ENCODE measurements around the gene NHERF2. TPM values are rescaled to one million over a fixed set of nuclear protein-coding genes. Genes with fewer than 3 reads are reported as not detected.

NHERF2 gene
- total RNA-seq, 6 experiments from 2014 or later: 129 to 284 (median 186) TPM

DNA sequence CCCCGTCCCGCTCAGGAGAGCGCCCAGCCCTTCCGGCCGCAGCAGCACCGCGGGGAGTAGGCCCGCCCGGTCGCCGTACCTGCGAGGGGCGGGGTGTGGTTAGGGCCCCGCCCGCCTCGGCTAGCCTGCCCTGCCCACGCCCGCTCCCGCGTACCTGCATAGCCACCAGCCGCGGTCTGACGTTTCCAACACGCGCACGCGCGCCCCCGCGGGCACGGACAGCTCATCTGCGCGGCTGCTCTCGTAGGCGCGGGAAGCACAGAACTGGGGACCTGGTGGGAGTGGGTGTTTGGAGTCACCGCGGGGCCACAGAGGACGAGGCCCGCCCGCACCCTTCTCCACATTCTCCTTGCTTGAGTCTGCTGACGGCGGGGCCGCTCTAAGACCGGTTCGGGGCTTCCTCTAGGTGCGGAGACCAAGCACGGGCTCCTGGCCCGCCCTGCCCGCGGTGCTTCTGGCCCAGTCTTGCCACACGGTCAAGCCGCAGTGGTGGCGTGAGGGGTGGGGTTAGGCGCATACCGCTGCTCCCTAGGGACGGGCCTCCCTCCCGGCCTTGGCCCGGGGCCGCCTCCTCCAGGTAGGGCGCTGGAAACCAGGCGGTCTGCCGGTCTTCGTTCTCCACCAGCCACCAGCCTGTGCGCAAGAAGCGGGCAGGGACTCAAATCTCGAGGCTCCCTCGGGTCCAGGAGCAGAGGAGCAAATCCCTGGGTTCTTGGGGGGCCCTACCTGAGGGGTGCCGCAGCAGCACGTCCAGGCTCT lies 47.3 kb upstream of the NHERF2 start:
- Histone ChIP-seq H3K36me3 (peaks cover 0 to 31% (median 10%) of the 10 kb centered on the region in 4 donors), H3K4me3 (no peak overlapping the region), H3K27ac (no peak overlapping the region), H3K27me3 (no peaks in the 10 kb centered on the region), H3K9me3 (no peaks in the 10 kb centered on the region), H3K4me1 (peaks cover 0 to 10% (median 3%) of the 10 kb centered on the region in 4 donors)
- TF ChIP-seq, protein P1, sequence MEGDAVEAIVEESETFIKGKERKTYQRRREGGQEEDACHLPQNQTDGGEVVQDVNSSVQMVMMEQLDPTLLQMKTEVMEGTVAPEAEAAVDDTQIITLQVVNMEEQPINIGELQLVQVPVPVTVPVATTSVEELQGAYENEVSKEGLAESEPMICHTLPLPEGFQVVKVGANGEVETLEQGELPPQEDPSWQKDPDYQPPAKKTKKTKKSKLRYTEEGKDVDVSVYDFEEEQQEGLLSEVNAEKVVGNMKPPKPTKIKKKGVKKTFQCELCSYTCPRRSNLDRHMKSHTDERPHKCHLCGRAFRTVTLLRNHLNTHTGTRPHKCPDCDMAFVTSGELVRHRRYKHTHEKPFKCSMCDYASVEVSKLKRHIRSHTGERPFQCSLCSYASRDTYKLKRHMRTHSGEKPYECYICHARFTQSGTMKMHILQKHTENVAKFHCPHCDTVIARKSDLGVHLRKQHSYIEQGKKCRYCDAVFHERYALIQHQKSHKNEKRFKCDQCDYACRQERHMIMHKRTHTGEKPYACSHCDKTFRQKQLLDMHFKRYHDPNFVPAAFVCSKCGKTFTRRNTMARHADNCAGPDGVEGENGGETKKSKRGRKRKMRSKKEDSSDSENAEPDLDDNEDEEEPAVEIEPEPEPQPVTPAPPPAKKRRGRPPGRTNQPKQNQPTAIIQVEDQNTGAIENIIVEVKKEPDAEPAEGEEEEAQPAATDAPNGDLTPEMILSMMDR (IDR thresholded peaks at IDR 0.05): no peak
- no peak for TF ChIP-seq POLR2A (IDR thresholded peaks at IDR 0.05)
- ATAC-seq: no peak
- WGBS (ENCODE audit: insufficient coverage, low coverage, low lambda C conversion rate, missing lambda C conversion rate): 28% methylated on average over 6 of the region's 70 CpGs
- intact Hi-C loops (cut with DNase I): no loop called here
- no peak for DNase-seq

DNA sequence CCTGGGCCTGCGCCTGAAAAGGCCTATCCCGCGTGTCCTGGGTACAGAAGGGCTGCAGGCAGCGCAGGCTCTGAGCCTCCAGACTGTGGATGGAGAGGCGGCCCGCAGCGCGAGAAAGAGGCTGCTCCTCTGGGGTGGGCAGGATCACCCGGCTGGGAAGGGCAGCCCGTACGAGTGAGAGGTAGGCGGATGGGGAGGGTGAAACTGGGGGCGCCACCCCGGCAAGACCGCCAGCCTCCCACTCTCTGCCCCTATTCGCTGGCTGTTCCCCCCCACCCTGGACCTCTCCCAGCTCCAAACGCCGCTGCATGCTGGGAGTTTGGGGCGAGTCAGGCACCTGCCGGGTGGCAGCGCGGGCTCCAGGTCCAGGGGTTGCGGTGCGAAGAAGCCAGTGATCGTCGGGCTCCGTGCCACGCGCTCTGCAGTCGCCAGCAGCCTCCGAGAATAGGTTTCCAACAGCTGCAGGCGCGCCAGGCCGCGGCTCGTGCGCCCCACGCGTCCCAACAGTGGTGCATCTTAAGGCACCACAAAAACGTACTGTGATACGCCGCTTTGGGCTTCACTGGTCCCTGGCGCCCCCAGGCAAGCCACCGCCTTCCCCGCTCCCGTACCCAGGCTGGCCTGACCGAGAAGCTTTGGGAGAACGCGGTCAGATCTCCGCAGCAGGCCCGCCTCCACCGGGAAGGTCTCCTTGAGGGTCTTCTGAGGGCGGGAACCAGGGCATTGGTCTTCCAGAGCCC lies 46.5 kb upstream of the NHERF2 start:
- TF ChIP-seq POLR2A (IDR thresholded peaks at IDR 0.05): no peak
- TF ChIP-seq, protein P1 (IDR thresholded peaks at IDR 0.05): no peak
- Histone ChIP-seq H3K4me3 (no peak overlapping the region), H3K9me3 (no peaks in the 10 kb centered on the region), H3K27me3 (no peaks in the 10 kb centered on the region), H3K27ac (no peak overlapping the region), H3K4me1 (peaks cover 0 to 16% (median 8%) of the 10 kb centered on the region in 4 donors), H3K36me3 (peaks cover 0 to 27% (median 10%) of the 10 kb centered on the region in 4 donors)
- DNase-seq (no peak), ATAC-seq (no peak)
- WGBS (ENCODE audit: insufficient coverage, low coverage, low lambda C conversion rate, missing lambda C conversion rate): 52% methylated on average over 3 of the region's 53 CpGs
- intact Hi-C loops (cut with DNase I): no loop called here

DNA sequence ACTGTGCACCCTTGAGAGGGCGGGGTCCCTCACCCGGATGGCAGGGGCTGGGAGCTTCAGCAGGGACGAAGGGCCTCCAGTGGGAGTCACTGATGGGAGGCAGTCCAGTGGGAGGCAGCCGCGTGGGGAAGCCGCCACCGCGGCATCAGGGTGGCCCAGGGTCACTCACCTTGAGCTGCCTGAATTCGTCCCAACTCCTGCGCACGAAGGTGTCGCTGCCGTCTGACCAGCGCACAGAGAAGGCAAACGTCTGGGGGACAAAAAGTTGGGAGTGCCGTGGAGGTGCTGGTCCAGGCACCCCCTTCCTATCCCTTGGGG lies 46.0 kb upstream of the NHERF2 start:
- no peak for TF ChIP-seq POLR2A (IDR thresholded peaks at IDR 0.05)
- TF ChIP-seq, protein P1 (IDR thresholded peaks at IDR 0.05): no peak
- intact Hi-C loops (cut with DNase I): no loop called here
- 47% methylated on average over 5 of the region's 16 CpGs for WGBS (ENCODE audit: insufficient coverage, low coverage, low lambda C conversion rate, missing lambda C conversion rate)
- H3K27me3 ChIP-seq: no peaks in the 10 kb centered on the region
- H3K9me3 ChIP-seq: no peaks in the 10 kb centered on the region
- H3K27ac ChIP-seq: no peak overlapping the region
- H3K4me1 ChIP-seq: peaks cover 0 to 18% (median 8%) of the 10 kb centered on the region in 4 donors
- peaks cover 0 to 27% (median 7%) of the 10 kb centered on the region in 4 donors for H3K36me3 ChIP-seq
- DNase-seq: no peak
- no peak overlapping the region for H3K4me3 ChIP-seq
- ATAC-seq: no peak

DNA sequence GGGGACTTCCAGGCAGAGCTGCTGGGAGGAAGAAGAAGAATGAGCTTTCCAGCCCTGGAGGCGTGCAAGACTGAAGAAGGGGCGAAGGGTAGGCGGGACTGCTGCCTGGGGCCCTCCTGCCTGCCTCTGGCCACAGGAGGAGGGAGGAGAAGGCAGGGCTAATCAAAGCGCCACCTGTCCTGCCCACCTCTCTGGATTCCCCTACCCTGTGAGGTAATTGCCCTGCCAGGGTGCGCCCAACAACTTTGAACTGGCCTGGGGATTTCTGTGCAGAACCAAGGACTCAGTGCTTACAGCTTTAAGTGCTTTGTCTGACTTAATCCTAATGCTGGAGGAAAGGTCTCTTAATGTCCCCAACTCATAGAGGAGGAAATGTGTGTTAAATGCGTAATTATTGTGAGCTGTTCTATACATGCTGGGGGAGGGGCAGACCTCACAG lies 45.3 kb upstream of the NHERF2 start, which contains the start of gene NOXO1:
Gene NOXO1 (minus strand): TSS at position 72 of the 439 bp plus-strand sequence. CDS start 290 bp downstream, outside the sequence.
- H3K36me3 ChIP-seq: peaks cover 0 to 29% (median 3%) of the 10 kb centered on the region in 4 donors
- peaks cover 0 to 18% (median 8%) of the 10 kb centered on the region in 4 donors for H3K4me1 ChIP-seq
- ATAC-seq (no peak), DNase-seq (no peak)
- TF ChIP-seq, protein P1 (IDR thresholded peaks at IDR 0.05): no peak
- TF ChIP-seq POLR2A (IDR thresholded peaks at IDR 0.05): no peak
- WGBS (ENCODE audit: insufficient coverage, low coverage, low lambda C conversion rate, missing lambda C conversion rate): 45% methylated on average over 2 of the region's 6 CpGs
- H3K9me3 ChIP-seq: no peaks in the 10 kb centered on the region
- no peak within 1 kb of the TSS for H3K27ac ChIP-seq
- intact Hi-C loops (cut with DNase I): no loop called here
- no peak within 1 kb of the TSS for H3K4me3 ChIP-seq
- no peaks in the 10 kb centered on the region for H3K27me3 ChIP-seq
